RCC 7860 (cell line): ENCODE measurements around the gene MRPL45.
"Not testable (repeated sequence)": the region's sequence is repeated elsewhere in the genome, so short reads cannot be mapped to it uniquely, and the experiment has no call there.

Source experiments
- DNase-seq: peaks from one replicate; pipeline ENCODE4 v3.0.0-alpha.2; 2015; ENCODE audit warnings: low spot score
- FAIRE-seq: peaks from 2 replicates; lab custom pipeline; 2012; peaks lifted over from hg19 to GRCh38; lab: Jason Lieb, UNC

Gene MRPL45

GRCh38 chr17:38296834-38297517 lies at the start of gene MRPL45:
Gene MRPL45 (plus strand): TSS chr17:38297168. CDS start chr17:38297184, 16 bp downstream.
- peak; percentile 91 for DNase-seq
- not testable (repeated sequence) for FAIRE-seq

- FAIRE-seq, DNase-seq: not testable (repeated sequence)
Measured at GRCh38 chr17:38253191-38253590, 43.8 kb upstream of the MRPL45 start.

DNA sequence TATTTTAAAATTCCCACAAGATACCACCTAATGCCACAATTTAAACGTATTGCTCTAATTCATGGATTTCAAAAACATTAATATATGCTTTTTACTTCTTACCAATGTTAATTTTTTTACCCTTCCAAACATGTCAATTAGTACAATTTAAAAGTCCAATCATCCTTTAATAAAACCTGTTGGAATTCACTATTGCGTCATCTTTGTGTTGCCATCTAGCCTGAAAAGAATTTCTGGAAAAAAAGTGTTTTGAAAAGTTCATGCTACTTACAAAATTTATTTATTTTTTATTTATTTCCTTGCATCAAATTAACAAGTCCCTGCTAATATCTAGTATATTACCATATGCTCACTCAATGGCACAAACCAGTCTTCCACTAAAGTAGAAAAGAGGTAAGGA lies 42.6 kb upstream of the MRPL45 start:
- FAIRE-seq, DNase-seq: not testable (repeated sequence)

DNA sequence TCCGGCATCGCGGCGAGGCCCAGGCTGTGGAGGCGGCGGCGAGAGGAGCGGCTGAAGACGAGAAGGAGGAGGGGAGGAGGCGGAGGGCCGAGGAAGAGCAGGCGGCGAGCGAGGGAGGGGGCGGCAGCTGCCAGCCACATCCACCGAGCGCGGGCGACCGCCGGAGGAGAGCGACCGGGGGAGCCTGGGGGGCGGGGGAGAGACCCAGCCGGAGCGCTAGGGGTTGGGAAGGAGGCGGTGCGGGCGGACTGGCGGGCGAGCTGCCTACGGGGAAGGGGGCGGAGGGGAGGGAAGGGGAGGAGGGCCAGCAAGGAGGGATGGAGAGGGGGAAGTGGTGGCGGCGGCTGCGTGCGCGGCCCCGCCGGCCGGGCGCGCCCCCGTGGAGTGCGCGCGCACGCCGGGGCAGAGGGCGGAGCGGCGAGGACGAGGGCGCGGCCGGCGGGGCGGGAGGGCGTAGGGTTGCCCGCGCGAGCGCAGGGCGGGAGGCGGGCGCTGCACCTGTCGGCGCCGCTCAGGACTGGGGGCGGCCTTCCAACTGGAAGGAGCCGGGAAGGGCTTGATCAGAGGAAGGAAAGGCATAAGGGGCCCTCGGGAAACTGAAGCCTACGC lies 39.9 kb upstream of the MRPL45 start:
- FAIRE-seq, result not testable (repeated sequence)

GRCh38 chr17:38265974-38266506 lies 30.9 kb upstream of the MRPL45 start:
- FAIRE-seq, DNase-seq: not testable (repeated sequence)

More for the DNA sequence above, 39.9 kb upstream of the MRPL45 start:
- peak; percentile 69 for DNase-seq

GRCh38 chr17:38266571-38266970 lies 30.4 kb upstream of the MRPL45 start:
- not testable (repeated sequence) for DNase-seq, FAIRE-seq

DNA sequence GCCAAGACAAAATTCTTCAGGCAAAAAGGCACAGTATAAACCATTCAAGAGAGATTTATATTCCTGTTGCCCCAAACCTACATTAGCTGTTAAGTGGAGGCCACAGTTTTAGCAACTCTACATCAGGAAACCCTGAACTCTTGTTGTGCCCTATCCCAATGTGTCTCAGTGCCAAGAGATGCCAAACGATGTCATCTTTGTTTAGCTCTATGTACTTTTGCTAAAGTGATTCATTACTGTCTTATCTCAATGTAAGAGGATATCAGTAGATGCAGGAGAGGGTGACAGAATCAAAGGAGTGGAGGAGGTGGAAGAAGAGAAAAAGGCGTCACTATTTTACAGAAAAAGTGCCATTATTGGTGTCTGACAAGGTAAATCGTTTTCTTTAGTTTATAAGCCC lies 28.8 kb upstream of the MRPL45 start:
- not testable (repeated sequence) for FAIRE-seq, DNase-seq

- not testable (repeated sequence) for FAIRE-seq, DNase-seq
Measured at GRCh38 chr17:38269045-38269444, 27.9 kb upstream of the MRPL45 start.

- peak; percentile 14 for DNase-seq
- not testable (repeated sequence) for FAIRE-seq
Measured at GRCh38 chr17:38269552-38269951, 27.4 kb upstream of the MRPL45 start.

- not testable (repeated sequence) for DNase-seq, FAIRE-seq
Measured at GRCh38 chr17:38285994-38286393, 11.0 kb upstream of the MRPL45 start.

GRCh38 chr17:38286501-38287091 lies 10.4 kb upstream of the MRPL45 start:
- DNase-seq, result peak; percentile 60
- not testable (repeated sequence) for FAIRE-seq

- FAIRE-seq, result not testable (repeated sequence)
Measured at GRCh38 chr17:38288217-38288827, 8.6 kb upstream of the MRPL45 start.

DNA sequence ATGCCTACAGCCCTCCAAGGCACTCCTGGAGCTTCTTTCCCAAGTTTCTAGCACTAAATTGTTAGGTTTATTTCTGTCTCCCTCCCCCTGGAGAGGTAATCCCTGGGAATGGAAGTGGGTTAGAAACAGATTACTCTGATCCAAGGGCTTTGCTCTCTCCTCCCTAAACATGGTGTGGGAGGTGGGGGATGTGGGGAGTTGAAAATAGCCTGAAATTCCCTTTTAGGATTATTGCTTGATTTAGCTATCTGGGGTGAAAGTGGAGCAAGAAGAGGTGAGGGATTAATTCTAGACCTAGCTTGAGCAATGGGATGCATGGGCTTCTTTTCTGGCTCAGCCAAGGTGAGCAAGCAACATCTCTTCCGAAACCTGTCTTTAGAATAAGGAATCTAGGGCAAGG lies 7.2 kb upstream of the MRPL45 start:
- FAIRE-seq, DNase-seq: not testable (repeated sequence)

More at GRCh38 chr17:38288217-38288827, 8.6 kb upstream of the MRPL45 start:
- DNase-seq, result peak; percentile 20

- not testable (repeated sequence) for FAIRE-seq
Measured at GRCh38 chr17:38295602-38296365, 1.2 kb upstream of the MRPL45 start.

GRCh38 chr17:38315497-38315896 lies 18.5 kb downstream of the MRPL45 start:
- FAIRE-seq (no peak), DNase-seq (no peak)

More at GRCh38 chr17:38295602-38296365, 1.2 kb upstream of the MRPL45 start:
- DNase-seq, result not testable (repeated sequence)

DNA sequence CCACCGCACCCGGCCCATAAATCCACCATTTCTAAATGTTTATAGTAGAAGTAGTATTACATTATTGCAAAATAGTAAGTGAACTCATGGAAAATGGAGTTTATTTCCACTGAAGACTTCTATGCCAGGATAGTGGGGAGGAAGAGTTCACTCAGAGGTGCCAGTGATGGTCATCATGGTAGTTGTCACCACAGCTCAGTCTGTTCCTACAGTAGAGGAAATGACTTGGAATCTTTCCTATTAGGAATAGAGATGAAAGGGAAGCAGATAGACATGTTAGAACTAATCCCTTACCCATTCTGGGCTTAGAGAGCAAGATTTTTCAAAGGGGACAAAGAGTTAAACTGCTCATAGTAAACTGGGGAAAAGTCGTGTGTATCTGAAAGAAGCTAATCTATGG lies 20.1 kb downstream of the MRPL45 start:
- FAIRE-seq (no peak), DNase-seq (no peak)

- no peak for FAIRE-seq
- DNase-seq, result no peak
Measured at GRCh38 chr17:38320482-38320881, 23.5 kb downstream of the MRPL45 start.

DNA sequence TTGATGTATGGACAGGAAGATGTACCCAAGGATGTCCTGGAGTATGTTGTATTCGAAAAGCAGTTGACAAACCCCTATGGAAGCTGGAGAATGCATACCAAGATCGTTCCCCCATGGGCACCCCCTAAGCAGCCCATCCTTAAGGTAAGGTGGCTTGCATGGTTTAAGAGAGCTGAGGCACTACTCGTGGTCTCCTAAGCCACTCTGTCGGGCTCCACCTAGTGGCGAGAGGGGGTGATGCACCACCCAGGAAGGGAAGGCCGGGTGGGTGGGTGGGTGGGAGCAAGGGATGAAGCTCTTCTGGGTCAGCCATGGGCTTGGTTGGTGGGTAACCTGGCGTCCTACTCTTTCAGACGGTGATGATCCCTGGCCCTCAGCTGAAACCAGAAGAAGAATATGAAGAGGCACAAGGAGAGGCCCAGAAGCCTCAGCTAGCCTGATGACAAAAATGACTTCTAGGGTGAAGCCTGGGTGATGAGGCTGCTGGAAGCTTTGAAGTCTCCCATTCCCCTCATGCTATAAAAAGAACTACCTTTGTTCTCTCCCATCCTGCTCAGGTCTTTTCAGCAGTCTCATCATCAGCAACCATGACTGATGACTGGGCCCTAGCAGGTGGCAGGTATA lies 25.3 kb downstream of the MRPL45 start:
- FAIRE-seq (no peak), DNase-seq (peak; percentile 7)

DNA sequence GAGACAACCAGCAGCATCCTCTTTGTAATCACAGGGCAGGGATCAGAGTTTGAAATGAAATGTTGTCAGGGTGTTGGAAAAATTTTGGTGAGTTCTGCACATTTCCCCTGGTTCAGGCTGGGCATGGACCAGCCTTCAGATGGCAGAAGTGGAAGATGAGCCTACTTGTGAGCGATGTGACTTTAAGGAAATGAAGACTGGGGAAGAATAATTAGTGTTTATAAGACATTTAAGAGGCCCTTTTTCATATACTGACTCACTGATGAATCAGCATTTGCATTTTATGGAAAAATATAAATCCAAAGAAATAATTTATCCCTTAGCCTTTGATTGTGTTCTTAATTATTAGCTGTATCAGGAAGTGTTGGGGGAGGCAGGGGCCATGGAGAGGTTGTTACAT lies 25.9 kb downstream of the MRPL45 start:
- FAIRE-seq (no peak), DNase-seq (no peak)
